GM19463 (cell line): ENCODE data around the gene HAGHL.

Experiments
- ATAC-seq: cut with Tn5 transposase; IDR thresholded peaks from one replicate; pipeline ENCODE4 v1.9.1; 2021; ENCODE audit warnings: mild to moderate bottlenecking, moderate library complexity; ENCODE audit not compliant: unreplicated experiment

The HAGHL gene

GRCh38 chr16:726438-727290 lies at the start of gene HAGHL, which contains the start of gene CCDC78:
TSS of gene HAGHL (plus strand) at chr16:727106. CDS start at chr16:727510, 404 bp downstream.
TSS of gene CCDC78 (minus strand) at chr16:726443. CDS start at chr16:726367, 76 bp downstream.
- no peak for ATAC-seq

GRCh38 chr16:677316-678190 lies 49.4 kb upstream of the HAGHL start:
- no peak for ATAC-seq

GRCh38 chr16:678209-678857 lies 48.6 kb upstream of the HAGHL start:
- ATAC-seq, result no peak

- no peak for ATAC-seq
Observed at GRCh38 chr16:678858-679813, 47.8 kb upstream of the HAGHL start.

- ATAC-seq, result peak; percentile 43
Observed at GRCh38 chr16:679814-680624, 46.9 kb upstream of the HAGHL start, which contains the start of gene STUB1. TSS of gene STUB1 (plus strand) at chr16:680410. CDS start at chr16:680526, 116 bp downstream.

GRCh38 chr16:680625-680945 lies 46.3 kb upstream of the HAGHL start:
- no peak for ATAC-seq

GRCh38 chr16:680967-681745 lies 45.8 kb upstream of the HAGHL start:
- no peak for ATAC-seq

GRCh38 chr16:681746-682427 lies 45.0 kb upstream of the HAGHL start:
- no peak for ATAC-seq

- ATAC-seq, result no peak
Observed at GRCh38 chr16:682493-683395, 44.2 kb upstream of the HAGHL start.

GRCh38 chr16:683396-684070 lies 43.4 kb upstream of the HAGHL start:
- no peak for ATAC-seq

- peak; percentile 73 for ATAC-seq
Observed at GRCh38 chr16:684071-684794, 42.7 kb upstream of the HAGHL start, which contains the start of gene JMJD8. TSS of gene JMJD8 (minus strand) at chr16:684334. CDS start at chr16:684319, 15 bp downstream.

GRCh38 chr16:684961-685696 lies 41.8 kb upstream of the HAGHL start:
- no peak for ATAC-seq

- no peak for ATAC-seq
Observed at GRCh38 chr16:685967-686366, 40.9 kb upstream of the HAGHL start.

GRCh38 chr16:686459-687260 lies 40.2 kb upstream of the HAGHL start:
- ATAC-seq, result no peak
